Measurements from ENCODE around the gene ADARB2.

The ADARB2 gene

DNA sequence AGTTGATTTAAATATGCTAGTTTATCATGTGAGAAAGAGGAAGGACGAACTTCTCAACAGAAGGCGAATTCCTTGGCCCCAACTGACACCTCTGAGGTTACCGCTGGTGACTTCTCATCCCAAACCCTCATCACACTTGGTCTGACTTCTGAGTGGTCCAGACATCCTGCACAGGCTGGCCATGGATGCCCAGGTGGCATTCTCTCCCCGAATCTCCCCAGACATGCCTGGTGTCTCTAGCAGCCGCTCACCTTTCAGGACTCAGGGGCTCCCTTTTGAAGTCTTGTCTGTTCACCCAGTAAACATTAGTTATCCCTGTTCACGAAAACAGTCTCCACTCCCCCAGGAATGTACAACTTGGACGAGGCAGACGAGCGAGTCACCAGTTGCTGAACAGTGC, 157.7 kb downstream of the ADARB2 start:
- no peaks in the 10 kb centered on the region for H3K36me3 ChIP-seq (ENCODE audit: insufficient read depth)
- H2AFZ ChIP-seq (ENCODE audit: low read depth): no peak overlapping the region
- H3K4me1 ChIP-seq (ENCODE audit: low read depth, poor library complexity, severe bottlenecking): no peaks in the 10 kb centered on the region
- no peak overlapping the region for H3K4me2 ChIP-seq
- H3K79me2 ChIP-seq (ENCODE audit: insufficient read depth, low read depth): no peaks in the 10 kb centered on the region
- no peaks in the 10 kb centered on the region for H3K27me3 ChIP-seq (ENCODE audit: insufficient read depth, low read depth)
- no peak overlapping the region for H3K27ac ChIP-seq
- TF ChIP-seq CTCF (conservative IDR thresholded peaks at IDR 0.05; ENCODE audit: low read depth, low read length): no peak
- no peak overlapping the region for H3K9ac ChIP-seq
- H4K20me1 ChIP-seq (ENCODE audit: insufficient read depth): no peaks in the 10 kb centered on the region
- no peak overlapping the region for H3K4me3 ChIP-seq (IDR thresholded peaks at IDR 0.05; ENCODE audit: insufficient read depth, low read depth, low read length)

- Histone ChIP-seq H3K4me1 (ENCODE audit: low read depth, poor library complexity, severe bottlenecking) (no peaks in the 10 kb centered on the region), H3K4me2 (no peak overlapping the region), H2AFZ (ENCODE audit: low read depth) (no peak overlapping the region), H4K20me1 (ENCODE audit: insufficient read depth) (no peaks in the 10 kb centered on the region), H3K4me3 (IDR thresholded peaks at IDR 0.05; ENCODE audit: insufficient read depth, low read depth, low read length) (no peak overlapping the region), H3K9ac (no peak overlapping the region), H3K27ac (no peak overlapping the region), H3K27me3 (ENCODE audit: insufficient read depth, low read depth) (no peaks in the 10 kb centered on the region), H3K36me3 (ENCODE audit: insufficient read depth) (no peaks in the 10 kb centered on the region), H3K79me2 (ENCODE audit: insufficient read depth, low read depth) (no peaks in the 10 kb centered on the region)
- TF ChIP-seq CTCF (conservative IDR thresholded peaks at IDR 0.05; ENCODE audit: low read depth, low read length): no peak
These were observed 158.2 kb downstream of the ADARB2 start for GRCh38 chr10:1579141-1579491.

DNA sequence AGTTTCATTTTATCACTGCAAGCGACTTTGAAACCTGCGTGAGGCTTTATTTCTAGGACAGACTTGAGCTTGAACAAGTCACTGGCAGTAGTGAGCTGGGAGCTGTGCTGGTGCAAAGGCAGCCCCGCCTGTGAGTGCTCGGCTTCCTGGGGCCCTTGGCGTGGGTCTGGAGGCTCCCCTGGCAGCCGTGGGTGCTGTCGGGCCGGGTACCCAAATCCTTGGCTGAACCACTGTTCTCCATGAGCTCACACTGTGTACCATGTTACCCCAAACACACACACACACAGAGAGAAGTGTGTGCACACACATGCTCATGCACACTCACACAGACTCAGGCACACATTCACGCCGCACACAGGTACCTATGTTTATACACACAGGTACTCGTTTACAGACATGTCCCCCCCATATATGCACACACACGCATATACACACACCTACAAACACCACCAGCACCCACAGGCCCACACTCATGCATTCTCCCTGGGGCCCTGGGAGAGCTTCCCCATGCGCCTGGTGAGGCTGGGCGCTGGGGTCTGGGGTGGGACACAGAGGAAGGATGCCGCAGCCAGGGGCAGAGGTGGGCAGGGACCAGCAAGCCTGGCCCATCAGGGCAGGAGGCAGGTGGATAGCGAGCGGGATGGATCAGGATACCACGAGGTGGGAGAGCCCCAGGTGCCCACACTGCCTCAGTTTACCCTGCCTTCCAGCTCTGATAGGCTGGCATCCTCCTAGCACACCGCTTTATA, 158.8 kb downstream of the ADARB2 start:
- no peak for TF ChIP-seq CTCF (conservative IDR thresholded peaks at IDR 0.05; ENCODE audit: low read depth, low read length)
- Histone ChIP-seq H3K4me2 (no peak overlapping the region), H3K27me3 (ENCODE audit: insufficient read depth, low read depth) (no peaks in the 10 kb centered on the region), H2AFZ (ENCODE audit: low read depth) (no peak overlapping the region), H3K36me3 (ENCODE audit: insufficient read depth) (no peaks in the 10 kb centered on the region), H3K27ac (no peak overlapping the region), H3K79me2 (ENCODE audit: insufficient read depth, low read depth) (no peaks in the 10 kb centered on the region), H3K9ac (no peak overlapping the region), H3K4me3 (IDR thresholded peaks at IDR 0.05; ENCODE audit: insufficient read depth, low read depth, low read length) (no peak overlapping the region), H4K20me1 (ENCODE audit: insufficient read depth) (no peaks in the 10 kb centered on the region), H3K4me1 (ENCODE audit: low read depth, poor library complexity, severe bottlenecking) (no peaks in the 10 kb centered on the region)

DNA sequence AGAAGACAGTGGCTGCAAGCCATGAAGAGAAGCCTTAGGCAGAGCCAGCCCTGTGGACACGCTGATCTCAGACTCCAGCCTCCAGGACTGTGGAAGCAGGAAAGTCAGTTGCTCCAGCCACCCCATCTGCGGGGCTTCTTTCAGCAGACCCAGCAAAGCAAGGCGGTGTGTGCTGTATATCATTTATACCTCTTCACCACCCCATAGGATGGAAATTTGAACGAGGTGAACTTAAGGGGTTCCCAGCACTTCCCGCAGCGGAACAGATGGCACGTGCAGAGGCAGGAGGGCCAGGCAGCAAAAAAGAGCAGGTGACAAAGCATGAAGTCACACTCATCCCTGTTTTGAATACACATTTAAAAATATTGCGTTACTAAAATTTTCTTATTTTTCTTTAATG, 159.4 kb downstream of the ADARB2 start:
- Histone ChIP-seq H3K27ac (no peak overlapping the region), H2AFZ (ENCODE audit: low read depth) (no peak overlapping the region), H3K4me1 (ENCODE audit: low read depth, poor library complexity, severe bottlenecking) (no peaks in the 10 kb centered on the region), H3K27me3 (ENCODE audit: insufficient read depth, low read depth) (no peaks in the 10 kb centered on the region), H3K36me3 (ENCODE audit: insufficient read depth) (no peaks in the 10 kb centered on the region), H3K79me2 (ENCODE audit: insufficient read depth, low read depth) (no peaks in the 10 kb centered on the region), H3K4me3 (IDR thresholded peaks at IDR 0.05; ENCODE audit: insufficient read depth, low read depth, low read length) (no peak overlapping the region), H3K4me2 (no peak overlapping the region), H4K20me1 (ENCODE audit: insufficient read depth) (no peaks in the 10 kb centered on the region), H3K9ac (no peak overlapping the region)
- no peak for TF ChIP-seq CTCF (conservative IDR thresholded peaks at IDR 0.05; ENCODE audit: low read depth, low read length)
